ENCODE measurements around the gene SLC38A3. TPM values are rescaled to one million over a fixed set of nuclear protein-coding genes. Genes with fewer than 3 reads are reported as not detected.

Gene SLC38A3
- total RNA-seq, 1 donor, result 0.27 TPM

DNA sequence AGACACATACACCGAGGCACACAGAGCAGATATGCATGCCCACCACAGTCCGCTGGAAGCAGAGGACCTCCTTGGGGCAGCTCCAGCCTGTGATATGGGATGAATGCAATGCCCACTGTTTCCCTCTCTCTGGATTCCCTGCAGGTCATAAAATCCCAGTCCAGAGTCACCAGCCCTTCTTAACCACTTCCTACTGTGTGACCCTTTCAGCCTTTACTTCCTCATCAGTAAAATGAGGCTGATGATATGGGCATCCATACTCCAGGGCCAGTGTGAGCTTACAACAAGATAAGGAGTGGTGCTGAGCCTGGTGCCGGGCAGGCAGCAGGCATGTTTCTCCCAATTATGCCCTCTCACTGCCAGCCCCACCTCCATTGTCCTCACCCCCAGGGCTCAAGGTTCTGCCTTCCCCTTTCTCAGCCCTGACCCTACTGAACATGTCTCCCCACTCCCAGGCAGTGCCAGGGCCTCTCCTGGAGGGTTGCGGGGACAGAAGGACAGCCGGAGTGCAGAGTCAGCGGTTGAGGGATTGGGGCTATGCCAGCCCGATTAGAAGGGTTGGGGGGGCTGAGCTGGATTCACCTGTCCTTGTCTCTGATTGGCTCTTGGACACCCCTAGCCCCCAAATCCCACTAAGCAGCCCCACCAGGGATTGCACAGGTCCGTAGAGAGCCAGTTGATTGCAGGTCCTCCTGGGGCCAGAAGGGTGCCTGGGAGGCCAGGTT is 14.0 kb upstream of the SLC38A3 start, which contains the start of gene GNAT1:
Gene GNAT1, plus strand, starts transcription at position 675 of the 725 bp plus-strand sequence. CDS start 116 bp downstream, outside the sequence.
- TF ChIP-seq CTCF (IDR thresholded peaks at IDR 0.05; ENCODE audit: insufficient read depth, low read length), result no peak
- no peak for DNase-seq (ENCODE audit: low read depth)
- no peak within 1 kb of the TSS for H3K4me3 ChIP-seq (ENCODE audit: low read depth, low read length)

DNA sequence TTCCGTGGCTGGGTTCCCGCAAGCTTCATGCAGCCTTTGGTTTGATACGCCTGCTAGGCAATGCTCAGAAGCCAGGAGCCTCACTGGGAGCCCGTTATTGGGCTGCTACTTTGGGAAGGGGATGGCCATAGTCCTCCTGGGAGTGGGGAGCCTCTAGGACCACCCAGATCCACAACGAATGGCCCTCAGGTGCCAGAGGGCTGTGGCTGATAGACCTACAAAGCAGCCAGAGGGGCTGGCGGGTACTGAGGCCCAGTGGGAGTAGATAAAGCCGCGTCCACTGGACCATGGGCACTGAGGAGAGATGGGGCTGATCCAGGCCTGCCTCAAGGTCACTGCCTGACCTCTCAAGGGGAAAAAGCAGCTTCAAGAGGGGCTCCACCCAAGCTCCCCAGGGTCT is 12.9 kb upstream of the SLC38A3 start:
- no peak for TF ChIP-seq CTCF (IDR thresholded peaks at IDR 0.05; ENCODE audit: insufficient read depth, low read length)
- DNase-seq (ENCODE audit: low read depth), result no peak
- no peak overlapping the region for H3K4me3 ChIP-seq (ENCODE audit: low read depth, low read length)

DNA sequence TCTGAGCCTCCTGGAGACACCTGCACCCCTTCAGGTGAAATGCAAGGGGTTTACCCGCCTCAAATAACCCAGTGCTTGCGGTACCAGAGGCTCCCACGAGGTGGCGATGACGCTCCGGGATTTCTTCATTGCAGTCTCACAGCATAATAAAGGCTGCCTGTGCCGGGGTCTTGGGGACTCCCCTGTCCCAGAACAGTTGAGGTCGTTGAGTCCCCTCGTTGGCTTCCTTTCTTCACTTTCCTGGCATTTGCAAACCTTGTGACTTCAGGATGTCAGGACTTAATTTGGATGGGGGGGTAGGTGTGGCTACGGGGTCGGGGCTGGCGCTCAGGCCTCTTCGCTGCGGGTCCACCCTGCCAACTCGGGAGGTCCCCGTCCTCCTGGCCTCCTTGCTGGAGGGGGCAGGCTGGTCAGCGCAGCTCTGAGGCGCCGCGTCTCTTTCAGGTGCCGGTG is 12.4 kb upstream of the SLC38A3 start:
- no peak overlapping the region for H3K4me3 ChIP-seq (ENCODE audit: low read depth, low read length)

DNA sequence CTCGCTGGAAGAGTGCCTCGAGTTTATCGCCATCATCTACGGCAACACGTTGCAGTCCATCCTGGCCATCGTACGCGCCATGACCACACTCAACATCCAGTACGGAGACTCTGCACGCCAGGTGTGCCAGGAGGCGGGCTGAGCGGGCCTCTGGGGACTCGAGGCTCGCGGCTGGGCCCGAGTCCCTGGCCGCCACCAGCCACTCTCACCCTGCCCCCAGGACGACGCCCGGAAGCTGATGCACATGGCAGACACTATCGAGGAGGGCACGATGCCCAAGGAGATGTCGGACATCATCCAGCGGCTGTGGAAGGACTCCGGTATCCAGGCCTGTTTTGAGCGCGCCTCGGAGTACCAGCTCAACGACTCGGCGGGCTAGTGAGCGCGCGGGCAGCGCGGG is 11.8 kb upstream of the SLC38A3 start:
- no peak for DNase-seq (ENCODE audit: low read depth)
- no peak overlapping the region for H3K4me3 ChIP-seq (ENCODE audit: low read depth, low read length)
- no peak for TF ChIP-seq CTCF (IDR thresholded peaks at IDR 0.05; ENCODE audit: insufficient read depth, low read length)

More for the DNA sequence above, 12.4 kb upstream of the SLC38A3 start:
- peak; percentile 61 for DNase-seq (ENCODE audit: low read depth)
- peak; percentile 96 for TF ChIP-seq CTCF (IDR thresholded peaks at IDR 0.05; ENCODE audit: insufficient read depth, low read length)

DNA sequence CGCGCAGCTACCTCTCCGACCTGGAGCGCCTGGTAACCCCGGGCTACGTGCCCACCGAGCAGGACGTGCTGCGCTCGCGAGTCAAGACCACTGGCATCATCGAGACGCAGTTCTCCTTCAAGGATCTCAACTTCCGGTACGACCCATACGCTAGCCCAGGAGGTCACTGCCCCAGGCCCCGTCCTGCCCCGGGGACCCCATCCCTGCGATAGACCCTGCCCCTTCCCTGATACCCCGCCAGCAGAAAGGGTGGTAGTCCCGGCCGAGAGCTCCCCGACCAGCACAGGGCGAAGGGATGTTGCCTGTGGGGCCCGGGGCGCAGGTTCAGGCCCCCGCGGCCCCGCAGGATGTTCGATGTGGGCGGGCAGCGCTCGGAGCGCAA is 11.3 kb upstream of the SLC38A3 start:
- no peak overlapping the region for H3K4me3 ChIP-seq (ENCODE audit: low read depth, low read length)
- no peak for DNase-seq (ENCODE audit: low read depth)
- TF ChIP-seq CTCF (IDR thresholded peaks at IDR 0.05; ENCODE audit: insufficient read depth, low read length), result no peak

DNA sequence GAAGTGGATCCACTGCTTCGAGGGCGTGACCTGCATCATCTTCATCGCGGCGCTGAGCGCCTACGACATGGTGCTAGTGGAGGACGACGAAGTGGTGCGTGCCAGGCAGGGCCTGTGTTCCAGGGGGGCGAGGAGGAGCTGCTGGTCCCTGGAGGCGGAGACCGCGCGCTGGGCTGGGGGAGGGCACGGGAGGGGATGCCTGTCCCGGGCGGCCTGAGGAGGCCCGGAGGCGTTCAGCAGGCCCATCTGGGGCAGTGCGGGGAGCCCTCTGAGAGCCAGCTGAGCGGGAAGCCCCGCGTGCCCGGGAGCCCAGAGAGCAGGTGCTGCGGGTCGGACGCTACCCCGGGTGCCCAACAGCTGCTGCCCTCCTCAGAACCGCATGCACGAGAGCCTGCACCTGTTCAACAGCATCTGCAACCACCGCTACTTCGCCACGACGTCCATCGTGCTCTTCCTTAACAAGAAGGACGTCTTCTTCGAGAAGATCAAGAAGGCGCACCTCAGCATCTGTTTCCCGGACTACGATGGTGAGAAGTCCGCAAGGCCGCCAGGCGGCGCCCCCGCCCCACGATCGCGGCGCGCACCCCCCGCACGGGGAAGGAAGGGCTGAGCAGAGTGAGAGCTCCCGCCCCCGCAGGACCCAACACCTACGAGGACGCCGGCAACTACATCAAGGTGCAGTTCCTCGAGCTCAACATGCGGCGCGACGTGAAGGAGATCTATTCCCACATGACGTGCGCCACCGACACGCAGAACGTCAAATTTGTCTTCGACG is 10.8 kb upstream of the SLC38A3 start:
- peak; percentile 73 for TF ChIP-seq CTCF (IDR thresholded peaks at IDR 0.05; ENCODE audit: insufficient read depth, low read length)
- no peak overlapping the region for H3K4me3 ChIP-seq (ENCODE audit: low read depth, low read length)
- peak; percentile 60 for DNase-seq (ENCODE audit: low read depth)
